Fibroblast of lung (primary cell): ENCODE data around the gene TMEM175.

Experiments used
- EZH2 ChIP-seq: IDR thresholded peaks from 2 replicates; pipeline ENCODE4 v1.5.1; 2012; ENCODE audit warnings: low read length, control low read depth, mild to moderate bottlenecking; ENCODE audit errors: missing control alignments
- TF ChIP-seq, protein P1 (sequence below), 2 donors: IDR thresholded peaks in 1 of 2; conservative IDR thresholded peaks in 1 of 2; 1 replicate in 1 of 2; 2 replicates in 1 of 2; pipeline ENCODE4 v1.5.1; 2011 to 2012; ENCODE audit warnings: low read length in 2 of 2, control low read depth in 1 of 2, inconsistent platforms in 1 of 2, low read depth in 1 of 2, mild to moderate bottlenecking in 1 of 2

DNA sequence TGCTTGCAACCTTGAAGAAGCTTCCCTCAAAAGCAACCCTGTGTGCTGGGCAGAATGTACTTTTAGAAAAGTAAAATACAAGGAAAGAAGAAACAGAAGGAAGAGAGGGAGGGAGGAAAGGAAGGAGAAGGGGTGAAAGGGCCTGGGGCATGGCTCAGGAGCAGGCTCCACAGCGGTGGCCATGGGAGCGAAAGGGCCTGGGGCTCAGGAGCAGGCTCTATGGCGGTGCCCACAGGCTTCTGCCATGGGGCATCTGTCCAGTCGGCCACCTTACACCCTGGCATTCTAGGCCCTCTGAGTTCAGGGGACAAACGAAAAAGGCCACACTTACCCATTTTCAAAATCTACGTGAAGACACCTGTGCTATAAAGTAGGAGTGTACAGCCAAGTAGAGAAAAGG, 31.5 kb upstream of the TMEM175 start:
- TF ChIP-seq, protein P1, sequence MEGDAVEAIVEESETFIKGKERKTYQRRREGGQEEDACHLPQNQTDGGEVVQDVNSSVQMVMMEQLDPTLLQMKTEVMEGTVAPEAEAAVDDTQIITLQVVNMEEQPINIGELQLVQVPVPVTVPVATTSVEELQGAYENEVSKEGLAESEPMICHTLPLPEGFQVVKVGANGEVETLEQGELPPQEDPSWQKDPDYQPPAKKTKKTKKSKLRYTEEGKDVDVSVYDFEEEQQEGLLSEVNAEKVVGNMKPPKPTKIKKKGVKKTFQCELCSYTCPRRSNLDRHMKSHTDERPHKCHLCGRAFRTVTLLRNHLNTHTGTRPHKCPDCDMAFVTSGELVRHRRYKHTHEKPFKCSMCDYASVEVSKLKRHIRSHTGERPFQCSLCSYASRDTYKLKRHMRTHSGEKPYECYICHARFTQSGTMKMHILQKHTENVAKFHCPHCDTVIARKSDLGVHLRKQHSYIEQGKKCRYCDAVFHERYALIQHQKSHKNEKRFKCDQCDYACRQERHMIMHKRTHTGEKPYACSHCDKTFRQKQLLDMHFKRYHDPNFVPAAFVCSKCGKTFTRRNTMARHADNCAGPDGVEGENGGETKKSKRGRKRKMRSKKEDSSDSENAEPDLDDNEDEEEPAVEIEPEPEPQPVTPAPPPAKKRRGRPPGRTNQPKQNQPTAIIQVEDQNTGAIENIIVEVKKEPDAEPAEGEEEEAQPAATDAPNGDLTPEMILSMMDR (conservative IDR thresholded peaks at IDR 0.05 in 1 of 2, IDR thresholded peaks at IDR 0.05 in 1 of 2; ENCODE audit: low read depth in 1 of 2, low read length in 2 of 2) = no peak
- TF ChIP-seq EZH2 = no peak
